GM18873 (cell line): ENCODE results near the gene PEPD.

Experiments
- ATAC-seq: cut with Tn5 transposase; IDR thresholded peaks from one replicate; pipeline ENCODE4 v1.9.1; 2021; ENCODE audit warnings: mild to moderate bottlenecking, moderate library complexity, moderate number of reproducible peaks; ENCODE audit not compliant: unreplicated experiment, low FRiP score

Gene PEPD

DNA sequence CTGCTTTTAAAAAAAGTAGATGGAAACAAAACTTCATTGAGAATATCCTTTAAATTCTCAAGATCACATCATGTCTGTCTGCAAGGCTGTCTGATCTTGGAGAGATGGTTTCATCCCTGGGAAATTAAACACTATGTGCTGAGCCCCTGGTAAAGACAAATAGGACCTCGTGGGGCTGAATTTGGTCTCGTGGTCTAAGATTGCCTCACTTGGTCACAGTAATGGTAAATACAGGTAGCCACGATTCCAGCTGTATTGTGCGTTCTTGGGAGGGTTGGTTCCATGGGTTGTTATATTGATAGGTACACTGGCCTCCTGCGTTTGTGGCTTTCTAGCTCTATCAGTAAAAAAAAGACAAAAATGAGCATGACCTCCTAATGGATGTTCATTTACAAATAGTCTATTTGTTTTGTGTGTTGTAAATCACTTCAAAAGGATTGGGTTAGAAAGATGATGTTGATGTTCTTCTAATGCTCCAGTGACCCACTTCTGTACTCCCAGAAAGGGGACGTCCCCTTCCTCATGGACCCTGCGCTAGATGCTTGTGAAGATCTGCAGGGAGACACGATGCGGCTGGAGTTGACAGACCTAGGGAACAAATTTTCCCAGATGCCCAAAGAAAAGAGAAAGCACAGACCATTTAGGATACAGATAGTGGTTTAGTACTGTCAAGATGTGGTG, 146.3 kb downstream of the PEPD start:
- no peak for ATAC-seq

- no peak for ATAC-seq
Observed at GRCh38 chr19:33374236-33374714, 147.3 kb downstream of the PEPD start.

GRCh38 chr19:33373453-33374235, 147.9 kb downstream of the PEPD start, which contains the start of gene CEBPG:
CEBPG (plus strand) TSS chr19:33373709; CDS start chr19:33379240, 5,531 bp downstream.
- ATAC-seq = peak; percentile 70

DNA sequence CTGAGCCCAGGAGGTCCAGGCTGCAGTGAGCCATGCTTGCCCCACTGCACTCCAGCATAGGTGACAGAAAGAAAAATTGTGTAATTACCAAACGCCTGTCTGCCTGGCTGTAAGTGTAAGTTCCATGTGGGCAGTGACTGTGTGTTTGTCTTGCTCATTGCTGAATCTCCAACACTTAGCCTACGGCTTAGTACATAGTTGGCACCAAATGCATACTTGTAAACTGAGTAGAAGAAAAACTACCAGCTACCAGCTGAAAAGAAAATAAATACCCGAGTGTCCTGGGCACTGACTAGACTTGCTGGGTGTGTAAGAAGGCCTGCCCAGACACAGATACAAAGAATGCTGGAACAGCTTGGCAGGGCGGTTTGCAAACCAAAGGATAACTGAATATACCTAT, 150.8 kb downstream of the PEPD start:
- no peak for ATAC-seq

DNA sequence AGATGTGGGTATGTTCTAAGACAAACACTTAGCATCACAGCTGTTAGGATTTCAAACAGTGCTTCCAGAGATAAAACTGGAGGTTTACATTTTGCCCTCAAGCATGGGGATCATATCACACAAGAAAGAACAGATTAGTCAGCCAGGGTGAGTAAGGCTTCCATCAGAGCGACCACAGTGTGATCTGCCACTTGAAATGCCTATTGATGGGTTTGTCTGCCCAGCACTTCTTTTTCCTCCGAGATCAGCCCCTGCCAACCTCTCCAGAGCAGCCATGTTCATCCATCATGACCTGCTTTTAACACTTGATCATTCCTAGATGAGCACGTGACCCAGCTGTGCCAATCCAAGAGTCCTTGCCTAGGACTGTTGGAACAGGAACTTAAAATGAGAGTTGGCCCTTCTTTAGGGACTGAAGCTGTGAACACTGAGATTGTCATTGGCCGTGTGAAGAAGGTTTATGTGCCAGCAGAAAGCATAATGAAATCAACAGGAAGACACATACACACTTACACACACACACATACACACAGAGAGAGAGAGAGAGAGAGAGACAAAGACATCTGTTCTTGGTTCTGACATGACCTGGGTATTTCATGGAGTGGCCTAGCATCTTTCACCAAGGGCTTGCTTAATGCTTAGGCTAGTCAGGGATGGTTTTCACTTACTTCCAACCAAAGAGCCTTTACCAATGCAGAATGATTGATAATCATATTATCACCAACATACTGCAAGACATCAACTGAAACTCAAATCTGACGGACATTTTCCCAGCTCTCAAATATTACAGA, 153.3 kb downstream of the PEPD start:
- no peak for ATAC-seq

DNA sequence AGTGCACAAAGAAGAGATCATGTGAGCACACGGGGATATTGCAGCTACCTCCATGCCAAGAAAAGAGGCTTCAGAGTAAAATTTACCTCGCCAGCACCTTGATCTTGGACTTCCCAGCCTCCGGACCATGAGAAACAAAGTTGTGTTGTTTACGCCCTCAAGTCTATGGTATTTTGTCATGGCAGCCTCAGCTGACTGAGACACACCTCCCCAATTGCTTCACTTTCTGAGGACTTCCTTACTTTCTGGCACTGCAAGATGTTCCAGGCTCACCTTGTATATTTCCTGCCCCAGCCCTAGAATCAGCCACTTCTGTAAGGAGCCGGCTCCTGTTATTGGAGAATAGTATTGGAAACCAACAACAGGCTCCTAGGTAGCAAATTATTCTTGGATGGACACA, 154.7 kb downstream of the PEPD start:
- ATAC-seq = no peak

DNA sequence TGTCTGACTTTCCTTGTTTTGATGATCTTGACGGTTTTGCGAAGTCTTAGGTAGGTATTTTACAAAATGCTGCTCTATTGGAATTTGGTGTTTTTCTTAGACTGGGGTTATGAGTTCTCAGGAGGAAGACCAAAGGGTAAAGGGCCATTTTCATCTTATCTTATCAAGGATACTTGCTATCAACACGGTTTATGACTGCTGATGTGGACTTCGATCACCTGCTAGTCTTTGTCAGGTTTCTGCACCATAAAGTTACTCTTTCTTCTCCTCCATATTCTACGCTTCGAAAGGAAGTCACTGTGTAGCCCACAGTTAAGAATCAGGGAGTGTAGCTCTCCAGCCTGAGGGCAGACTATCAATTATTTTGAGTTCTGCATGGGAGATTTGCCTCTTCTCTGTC, 155.5 kb downstream of the PEPD start:
- no peak for ATAC-seq

- ATAC-seq = no peak
Observed at GRCh38 chr19:33365691-33366090, 155.9 kb downstream of the PEPD start.

- ATAC-seq = no peak
Observed at GRCh38 chr19:33363476-33363875, 158.1 kb downstream of the PEPD start.

DNA sequence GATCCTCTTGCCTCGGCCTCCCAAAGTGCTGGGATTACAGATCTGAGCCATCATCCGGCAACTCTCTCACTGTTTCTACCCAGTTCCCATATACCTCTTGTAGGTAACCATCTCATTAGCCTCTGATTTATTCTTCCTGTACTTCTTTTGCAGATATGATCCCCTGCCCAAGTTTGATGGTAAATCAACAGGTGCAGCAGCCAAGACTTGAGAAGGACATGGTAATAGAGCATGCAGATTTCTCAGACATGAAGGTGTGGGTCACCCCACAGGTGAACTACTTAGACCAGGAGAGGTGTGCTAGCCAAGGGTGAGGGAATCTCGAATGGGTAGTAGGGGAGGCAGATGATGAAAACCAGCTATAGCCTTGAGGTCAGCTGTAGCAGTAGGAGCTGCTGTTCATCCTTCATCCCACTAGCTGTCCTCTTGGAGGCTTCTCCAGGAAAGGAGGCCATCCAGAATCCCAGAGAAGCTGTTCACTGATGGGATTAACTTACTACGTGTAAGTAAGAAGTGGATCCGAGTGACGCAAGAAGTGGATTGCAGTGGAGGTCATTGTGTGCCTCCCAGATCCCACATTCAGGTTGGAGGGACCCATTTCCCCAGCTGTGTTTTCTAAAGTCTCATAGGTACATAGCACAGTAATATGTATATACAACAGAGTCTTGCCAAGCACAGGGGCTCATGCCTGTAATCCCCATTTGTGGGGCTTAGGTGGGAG, 158.9 kb downstream of the PEPD start:
- no peak for ATAC-seq

GRCh38 chr19:33359581-33359980, 162.0 kb downstream of the PEPD start:
- no peak for ATAC-seq

DNA sequence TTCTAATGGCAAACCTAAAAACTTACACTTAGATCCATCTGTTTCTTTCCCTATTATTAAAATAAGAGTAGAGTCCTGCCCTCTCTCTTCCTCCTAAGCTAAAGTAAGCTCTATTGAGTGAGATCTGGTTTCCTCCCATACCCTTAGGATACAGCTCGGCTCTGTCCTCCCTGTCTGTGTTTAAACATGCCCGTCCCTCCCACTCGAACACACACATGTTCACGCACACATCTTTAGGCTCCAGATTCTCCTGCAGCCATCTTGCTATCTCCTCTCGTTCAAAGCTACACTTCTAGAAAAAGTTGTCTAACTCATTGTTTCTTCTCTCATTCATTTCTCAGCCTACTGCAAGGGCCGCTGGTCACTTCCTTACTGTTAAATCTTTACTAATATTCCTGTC, 163.2 kb downstream of the PEPD start:
- no peak for ATAC-seq

DNA sequence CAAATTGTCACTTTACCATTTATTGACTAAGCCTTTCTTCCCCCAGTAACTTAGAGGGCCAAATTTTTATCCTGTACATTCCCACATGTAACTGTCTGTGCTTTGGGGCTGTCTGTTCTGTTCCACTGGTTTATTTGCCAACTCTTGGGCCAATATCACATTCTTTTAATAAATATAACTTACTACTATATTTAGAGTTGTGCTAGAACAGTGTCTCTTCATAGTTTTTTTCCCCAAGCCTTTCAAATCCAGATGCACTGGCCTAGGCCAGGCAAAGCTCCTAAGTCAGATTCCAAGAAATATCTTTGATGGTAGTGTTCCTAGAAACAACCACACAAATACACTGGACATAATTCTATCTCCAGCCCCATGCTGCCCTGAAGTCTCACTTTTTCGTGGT, 164.0 kb downstream of the PEPD start:
- ATAC-seq = no peak

- ATAC-seq = no peak
Observed at GRCh38 chr19:33355535-33355934, 166.1 kb downstream of the PEPD start.

GRCh38 chr19:33350538-33351309, 170.9 kb downstream of the PEPD start:
- no peak for ATAC-seq

- ATAC-seq = no peak
Observed at GRCh38 chr19:33349319-33350289, 172.0 kb downstream of the PEPD start.

GRCh38 chr19:33348301-33349010, 173.1 kb downstream of the PEPD start:
- ATAC-seq = no peak

GRCh38 chr19:33347300-33347699, 174.3 kb downstream of the PEPD start:
- ATAC-seq = no peak
